ENCODE measurements around the gene AGAP2.
"Not testable (repeated sequence)": the region's sequence is repeated elsewhere in the genome, so short reads cannot be mapped to it uniquely, and the experiment has no call there.

AGAP2 gene

GRCh38 chr12:57735198-57735855 is 3.2 kb downstream of the AGAP2 start:
- FAIRE-seq: no peak

- no peak for FAIRE-seq
Measured at GRCh38 chr12:57734591-57734990, 4.0 kb downstream of the AGAP2 start.

GRCh38 chr12:57733928-57734327 is 4.6 kb downstream of the AGAP2 start:
- no peak for FAIRE-seq

- FAIRE-seq: no peak
Measured at GRCh38 chr12:57732726-57733593, 5.6 kb downstream of the AGAP2 start.

- FAIRE-seq: no peak
Measured at GRCh38 chr12:57732270-57732669, 6.3 kb downstream of the AGAP2 start.

- no peak for FAIRE-seq
Measured at GRCh38 chr12:57731411-57732080, 7.0 kb downstream of the AGAP2 start.

- FAIRE-seq: no peak
Measured at GRCh38 chr12:57730336-57731067, 8.0 kb downstream of the AGAP2 start.

GRCh38 chr12:57729321-57729844 is 9.2 kb downstream of the AGAP2 start:
- FAIRE-seq: no peak

- no peak for FAIRE-seq
Measured at GRCh38 chr12:57727758-57728395, 10.7 kb downstream of the AGAP2 start.

- FAIRE-seq: no peak
Measured at GRCh38 chr12:57726884-57727757, 11.4 kb downstream of the AGAP2 start.

- no peak for FAIRE-seq
Measured at GRCh38 chr12:57726151-57726883, 12.2 kb downstream of the AGAP2 start.

- FAIRE-seq: no peak
Measured at GRCh38 chr12:57725851-57726150, 12.7 kb downstream of the AGAP2 start.

- no peak for FAIRE-seq
Measured at GRCh38 chr12:57724936-57725740, 13.4 kb downstream of the AGAP2 start.

- FAIRE-seq: no peak
Measured at GRCh38 chr12:57724003-57724935, 14.3 kb downstream of the AGAP2 start.

- FAIRE-seq: no peak
Measured at GRCh38 chr12:57723630-57723962, 14.9 kb downstream of the AGAP2 start.

GRCh38 chr12:57722716-57723629 is 15.6 kb downstream of the AGAP2 start:
- no peak for FAIRE-seq

- FAIRE-seq: not testable (repeated sequence)
Measured at GRCh38 chr12:57721846-57722608, 16.5 kb downstream of the AGAP2 start.

Measured in TTC549 (cell line).